Sigmoid colon (tissue), 4 donors: Measurements from ENCODE around the gene GSTO1.

Experiments
- POLR2AphosphoS5 ChIP-seq, 4 donors: sonication (generic); formaldehyde crosslinking; IDR thresholded peaks; one replicate each; pipeline ENCODE4 v1.6.1; 2017; ENCODE audit warnings: antibody characterized with exemption in 4 of 4
- TF ChIP-seq, protein P1 (sequence below), 4 experiments: fragments of 450-650 bp in 3 of 4; fragments of 200-600 bp in 1 of 4; IDR thresholded peaks; one replicate each; pipeline ENCODE4 v1.5.1; 2016 to 2019; ENCODE audit warnings: antibody characterized with exemption in 4 of 4, mild to moderate bottlenecking in 3 of 4, moderate library complexity in 2 of 4

DNA sequence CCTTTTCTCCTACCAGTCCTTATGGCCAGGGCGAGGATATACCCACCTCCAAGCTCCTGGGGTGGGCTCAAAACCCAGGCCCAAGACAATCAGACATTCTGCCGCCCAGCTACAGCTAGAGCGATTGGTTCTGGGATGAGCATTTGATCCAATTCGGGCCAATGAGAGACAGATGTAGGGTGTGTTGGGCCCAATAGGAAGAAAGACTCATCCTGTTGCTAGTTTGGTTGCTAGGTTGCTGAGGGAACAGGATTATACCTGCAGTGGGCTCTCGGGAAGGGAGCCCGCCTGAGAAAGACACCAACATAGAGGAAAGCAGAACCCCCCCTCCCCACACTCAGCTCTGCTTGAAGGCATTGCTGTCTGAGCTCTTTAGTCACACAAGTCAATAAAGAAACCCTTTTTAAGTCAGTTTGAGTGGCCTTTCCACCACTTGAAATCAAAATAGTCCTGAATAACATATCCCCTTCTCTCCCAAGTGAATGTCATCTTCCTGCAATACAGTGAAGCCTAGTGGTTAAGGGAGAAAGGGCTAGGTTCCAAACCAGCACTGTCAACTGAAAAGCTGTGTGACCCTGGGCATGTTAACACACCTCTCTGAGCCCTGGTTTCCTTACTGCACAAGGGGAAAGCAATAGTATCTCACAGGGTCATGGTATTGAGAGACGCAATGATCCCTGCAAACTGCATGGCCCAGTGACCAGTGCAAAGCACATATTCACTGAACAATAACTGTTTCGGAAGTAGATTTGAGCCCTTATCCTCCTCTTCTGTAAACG, 61.8 kb downstream of the GSTO1 start:
- TF ChIP-seq, protein P1, sequence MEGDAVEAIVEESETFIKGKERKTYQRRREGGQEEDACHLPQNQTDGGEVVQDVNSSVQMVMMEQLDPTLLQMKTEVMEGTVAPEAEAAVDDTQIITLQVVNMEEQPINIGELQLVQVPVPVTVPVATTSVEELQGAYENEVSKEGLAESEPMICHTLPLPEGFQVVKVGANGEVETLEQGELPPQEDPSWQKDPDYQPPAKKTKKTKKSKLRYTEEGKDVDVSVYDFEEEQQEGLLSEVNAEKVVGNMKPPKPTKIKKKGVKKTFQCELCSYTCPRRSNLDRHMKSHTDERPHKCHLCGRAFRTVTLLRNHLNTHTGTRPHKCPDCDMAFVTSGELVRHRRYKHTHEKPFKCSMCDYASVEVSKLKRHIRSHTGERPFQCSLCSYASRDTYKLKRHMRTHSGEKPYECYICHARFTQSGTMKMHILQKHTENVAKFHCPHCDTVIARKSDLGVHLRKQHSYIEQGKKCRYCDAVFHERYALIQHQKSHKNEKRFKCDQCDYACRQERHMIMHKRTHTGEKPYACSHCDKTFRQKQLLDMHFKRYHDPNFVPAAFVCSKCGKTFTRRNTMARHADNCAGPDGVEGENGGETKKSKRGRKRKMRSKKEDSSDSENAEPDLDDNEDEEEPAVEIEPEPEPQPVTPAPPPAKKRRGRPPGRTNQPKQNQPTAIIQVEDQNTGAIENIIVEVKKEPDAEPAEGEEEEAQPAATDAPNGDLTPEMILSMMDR (IDR thresholded peaks at IDR 0.05): no peak
- TF ChIP-seq POLR2AphosphoS5 (IDR thresholded peaks at IDR 0.05): no peak
